Thoracic aorta (tissue), 2 donors: ENCODE results near the gene DOCK4. TPM values are rescaled to one million over a fixed set of nuclear protein-coding genes. Genes with fewer than 3 reads are reported as not detected.

ENCODE experiments used
- ATAC-seq: fragments of 150-250 bp; one replicate; pipeline ENCODE4 v1.8.0; 2017; ENCODE audit warnings: low read depth; ENCODE audit not compliant: insufficient number of reproducible peaks, low FRiP score
- DNase-seq: peaks from one replicate; pipeline ENCODE4 v3.0.0-alpha.2; 2020; ENCODE audit warnings: low spot score
- H3K27ac ChIP-seq, 2 donors: fragments of 200-600 bp; sonication (generic); 1 replicate in 1 of 2; 2 replicates in 1 of 2; pipeline ENCODE4 v1.5.1; 2016; ENCODE audit warnings: mild to moderate bottlenecking in 2 of 2, moderate library complexity in 2 of 2
- H3K27me3 ChIP-seq: fragments of 200-600 bp; sonication (generic); replicated peaks from 2 replicates; pipeline ENCODE4 v1.6.0; 2016; ENCODE audit warnings: mild to moderate bottlenecking; ENCODE audit not compliant: insufficient read depth
- H3K36me3 ChIP-seq: fragments of 200-600 bp; sonication (generic); one replicate; pipeline ENCODE4 v1.5.1; 2016
- H3K4me1 ChIP-seq, 2 donors: fragments of 200-600 bp; sonication (generic); 1 replicate in 1 of 2; 2 replicates in 1 of 2; pipeline versions ENCODE4 v1.5.1 to v1.6.0; 2016; ENCODE audit warnings: low read depth in 2 of 2, mild to moderate bottlenecking in 1 of 2; ENCODE audit not compliant: control insufficient read depth in 1 of 2
- H3K4me3 ChIP-seq: fragments of 200-600 bp; sonication (generic); 2 replicates; pipeline ENCODE4 v1.5.1; 2016; ENCODE audit warnings: mild to moderate bottlenecking
- H3K9me3 ChIP-seq: fragments of 200-600 bp; sonication (generic); 2 replicates; pipeline ENCODE4 v1.5.1; 2016
- CTCF ChIP-seq: fragments of 200-600 bp; sonication (generic); IDR thresholded peaks from one replicate; pipeline ENCODE4 v1.5.1; 2019; ENCODE audit warnings: antibody characterized with exemption
- total RNA-seq, 2 donors: library from RNA; depleted of rRNA; stranded (reverse); fragments of >200 nt; gene quantifications; one replicate each; pipeline versions ENCODE4 v1.1.0 to v1.2.3, GENCODE V29; 2016

The DOCK4 gene
- total RNA-seq, 2 donors from 2014 or later, result 22.3 to 71.5 TPM

GRCh38 chr7:111900283-111900682 is 305.9 kb downstream of the DOCK4 start:
- DNase-seq (no peak), ATAC-seq (no peak)
- no peak overlapping the region for H3K27ac ChIP-seq
- no peak overlapping the region for H3K4me3 ChIP-seq
- no peaks in the 10 kb centered on the region for H3K27me3 ChIP-seq
- no peak for TF ChIP-seq CTCF
- no peaks in the 10 kb centered on the region for H3K4me1 ChIP-seq
- no peaks in the 10 kb centered on the region for H3K36me3 ChIP-seq
- H3K9me3 ChIP-seq, result no peaks in the 10 kb centered on the region

- Histone ChIP-seq H3K36me3 (no peaks in the 10 kb centered on the region), H3K9me3 (no peaks in the 10 kb centered on the region), H3K27me3 (no peaks in the 10 kb centered on the region), H3K4me3 (no peak overlapping the region), H3K27ac (no peak overlapping the region), H3K4me1 (no peaks in the 10 kb centered on the region)
- DNase-seq (no peak), ATAC-seq (no peak)
- TF ChIP-seq CTCF, result no peak
Observed at GRCh38 chr7:111895049-111895448, 311.1 kb downstream of the DOCK4 start.

- no peaks in the 10 kb centered on the region for H3K9me3 ChIP-seq
- no peak for DNase-seq
- H3K36me3 ChIP-seq, result no peaks in the 10 kb centered on the region
- H3K27ac ChIP-seq, result no peak overlapping the region
- TF ChIP-seq CTCF, result no peak
- H3K27me3 ChIP-seq, result no peaks in the 10 kb centered on the region
- H3K4me1 ChIP-seq, result no peaks in the 10 kb centered on the region
- no peak overlapping the region for H3K4me3 ChIP-seq
- no peak for ATAC-seq
Observed at GRCh38 chr7:111894518-111894917, 311.7 kb downstream of the DOCK4 start.

GRCh38 chr7:111893190-111893589 is 313.0 kb downstream of the DOCK4 start:
- H3K4me3 ChIP-seq, result no peak overlapping the region
- H3K27ac ChIP-seq, result no peak overlapping the region
- no peak for TF ChIP-seq CTCF
- ATAC-seq (no peak), DNase-seq (no peak)
- H3K36me3 ChIP-seq, result no peaks in the 10 kb centered on the region
- H3K27me3 ChIP-seq, result no peaks in the 10 kb centered on the region
- H3K9me3 ChIP-seq, result no peaks in the 10 kb centered on the region
- no peaks in the 10 kb centered on the region for H3K4me1 ChIP-seq

GRCh38 chr7:111892588-111892987 is 313.6 kb downstream of the DOCK4 start:
- H3K36me3 ChIP-seq, result no peaks in the 10 kb centered on the region
- H3K9me3 ChIP-seq, result no peaks in the 10 kb centered on the region
- no peaks in the 10 kb centered on the region for H3K4me1 ChIP-seq
- DNase-seq (no peak), ATAC-seq (no peak)
- H3K27me3 ChIP-seq, result no peaks in the 10 kb centered on the region
- TF ChIP-seq CTCF, result no peak
- no peak overlapping the region for H3K4me3 ChIP-seq
- H3K27ac ChIP-seq, result no peak overlapping the region
